HG02973 (cell line): ENCODE data around the gene BARX1.

ENCODE experiments used
- ATAC-seq: cut with Tn5 transposase; IDR thresholded peaks from one replicate; pipeline ENCODE4 v1.9.1; 2021; ENCODE audit warnings: moderate library complexity; ENCODE audit not compliant: unreplicated experiment

BARX1 gene

GRCh38 chr9:93929231-93929630, 25.9 kb downstream of the BARX1 start:
- ATAC-seq = no peak

GRCh38 chr9:93922535-93922934, 32.6 kb downstream of the BARX1 start:
- ATAC-seq = no peak

GRCh38 chr9:93920131-93920800, 34.9 kb downstream of the BARX1 start:
- no peak for ATAC-seq

- no peak for ATAC-seq
These were observed 37.1 kb downstream of the BARX1 start for GRCh38 chr9:93918061-93918460.

GRCh38 chr9:93917121-93917853, 37.9 kb downstream of the BARX1 start:
- ATAC-seq = no peak

- ATAC-seq = no peak
These were observed 38.8 kb downstream of the BARX1 start for GRCh38 chr9:93916358-93916757.

GRCh38 chr9:93911801-93912554, 43.2 kb downstream of the BARX1 start:
- ATAC-seq = no peak

GRCh38 chr9:93911136-93911745, 43.9 kb downstream of the BARX1 start:
- ATAC-seq = no peak

- ATAC-seq = no peak
These were observed 44.6 kb downstream of the BARX1 start for GRCh38 chr9:93910598-93910997.

- ATAC-seq = no peak
These were observed 45.0 kb downstream of the BARX1 start for GRCh38 chr9:93910196-93910595.

GRCh38 chr9:93909242-93909616, 45.9 kb downstream of the BARX1 start:
- no peak for ATAC-seq

- ATAC-seq = no peak
These were observed 46.4 kb downstream of the BARX1 start for GRCh38 chr9:93908591-93909241.

GRCh38 chr9:93907551-93908199, 47.5 kb downstream of the BARX1 start:
- ATAC-seq = no peak

- ATAC-seq = no peak
These were observed 48.8 kb downstream of the BARX1 start for GRCh38 chr9:93906195-93906880.

GRCh38 chr9:93905473-93906133, 49.6 kb downstream of the BARX1 start:
- ATAC-seq = no peak

- no peak for ATAC-seq
These were observed 50.3 kb downstream of the BARX1 start for GRCh38 chr9:93904649-93905472.

- ATAC-seq = no peak
These were observed 51.1 kb downstream of the BARX1 start for GRCh38 chr9:93903886-93904648.
